ENCODE results near the gene MYO1E. TPM values are rescaled to one million over a fixed set of nuclear protein-coding genes. Genes with fewer than 3 reads are reported as not detected.

MYO1E gene
- 100 to 1,000 TPM in 1 of 2 experiments, 10 to 100 TPM in 1; 90.4 to 101 TPM for total RNA-seq

- peaks cover 31% of the 10 kb centered on the region for H3K27me3 Mint-ChIP-seq (ENCODE audit: low read depth)
- CTCF ChIA-PET, result interaction anchor here (0.9 to 1.2 kb wide), 3 partner anchors 9 to 156 kb away, joined by 3 to 4 read pairs (median 3); no protein-coding TSS in a partner anchor
Measured at GRCh38 chr15:59372352-59373211, at the start of gene MYO1E. Gene MYO1E, minus strand, starts transcription at chr15:59372871. Its CDS starts 371 bp downstream, at chr15:59372500.

GRCh38 chr15:59420986-59421618, 48.4 kb upstream of the MYO1E start:
- Mint-ChIP-seq H3K9me3 (ENCODE audit: insufficient read depth) (no peaks in the 10 kb centered on the region), H3K4me3 (no peak overlapping the region), H3K4me1 (ENCODE audit: low read depth) (peaks cover 33% of the 10 kb centered on the region), H3K27ac (no peak overlapping the region), H3K27me3 (ENCODE audit: low read depth) (peaks cover 39% of the 10 kb centered on the region), H3K36me3 (ENCODE audit: low read depth) (no peaks in the 10 kb centered on the region)
- ChIA-PET POLR2A (interaction anchor here (0.6 kb wide), 1 partner anchor 56 kb away, joined by 3 read pairs; no protein-coding TSS in a partner anchor), CTCF (interaction anchor here (1.0 to 1.8 kb wide), 2 partner anchors 11 to 108 kb away, joined by 3 to 6 read pairs; no protein-coding TSS in a partner anchor)
- no peak for ATAC-seq
- no peak for DNase-seq

More at GRCh38 chr15:59372352-59373211, at the start of gene MYO1E:
- DNase-seq, result peak; percentile 61
- POLR2A ChIA-PET, result no interaction called here
- Mint-ChIP-seq H3K9me3 (ENCODE audit: insufficient read depth) (no peaks in the 10 kb centered on the region), H3K36me3 (ENCODE audit: low read depth) (peaks cover 11% of the 10 kb centered on the region), H3K27ac (peak within 1 kb of the TSS; percentile 81), H3K4me1 (ENCODE audit: low read depth) (peaks cover 43% of the 10 kb centered on the region), H3K4me3 (peak within 1 kb of the TSS; percentile 93)
- ATAC-seq, result peak; percentile 76

DNA sequence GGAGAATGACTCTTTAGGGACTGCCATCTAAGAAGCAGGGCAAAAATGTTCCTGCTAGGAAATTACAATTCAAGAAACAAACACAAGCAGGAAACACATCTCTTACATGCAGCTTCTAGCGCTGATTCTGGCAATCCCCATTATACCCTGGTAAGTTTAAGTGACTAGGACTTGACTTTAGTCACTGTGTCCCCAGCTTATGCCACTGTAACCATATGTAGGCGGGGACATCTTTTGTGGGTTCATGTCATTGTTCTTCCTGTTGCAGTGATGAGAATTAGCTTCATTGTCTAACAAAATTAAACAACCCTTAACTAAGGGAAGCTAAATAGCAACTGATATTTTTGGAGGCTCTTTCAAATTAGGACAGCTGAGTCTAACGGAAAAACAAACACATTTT, 47.4 kb upstream of the MYO1E start:
- H3K27me3 Mint-ChIP-seq (ENCODE audit: low read depth), result peaks cover 46% of the 10 kb centered on the region
- no peaks in the 10 kb centered on the region for H3K36me3 Mint-ChIP-seq (ENCODE audit: low read depth)
- DNase-seq (peak; percentile 69), ATAC-seq (peak; percentile 94)
- peak overlapping the region; percentile 39 for H3K4me3 Mint-ChIP-seq
- H3K27ac Mint-ChIP-seq, result peak overlapping the region; percentile 44
- ChIA-PET CTCF (interaction anchor here (0.8 to 1.8 kb wide), 3 partner anchors 109 to 440 kb away, joined by 4 to 6 read pairs (median 4); no protein-coding TSS in a partner anchor), POLR2A (no interaction called here)
- no peaks in the 10 kb centered on the region for H3K9me3 Mint-ChIP-seq (ENCODE audit: insufficient read depth)
- peaks cover 33% of the 10 kb centered on the region for H3K4me1 Mint-ChIP-seq (ENCODE audit: low read depth)

GRCh38 chr15:59419170-59419569, 46.5 kb upstream of the MYO1E start:
- ATAC-seq (no peak), DNase-seq (no peak)
- H3K9me3 Mint-ChIP-seq (ENCODE audit: insufficient read depth), result no peaks in the 10 kb centered on the region
- ChIA-PET POLR2A (no interaction called here), CTCF (interaction anchor here (0.8 to 1.8 kb wide), 3 partner anchors 110 to 439 kb away, joined by 3 to 6 read pairs (median 4); no protein-coding TSS in a partner anchor)
- H3K36me3 Mint-ChIP-seq (ENCODE audit: low read depth), result no peaks in the 10 kb centered on the region
- H3K27ac Mint-ChIP-seq, result no peak overlapping the region
- H3K4me3 Mint-ChIP-seq, result no peak overlapping the region
- H3K4me1 Mint-ChIP-seq (ENCODE audit: low read depth), result peaks cover 37% of the 10 kb centered on the region
- peaks cover 42% of the 10 kb centered on the region for H3K27me3 Mint-ChIP-seq (ENCODE audit: low read depth)

DNA sequence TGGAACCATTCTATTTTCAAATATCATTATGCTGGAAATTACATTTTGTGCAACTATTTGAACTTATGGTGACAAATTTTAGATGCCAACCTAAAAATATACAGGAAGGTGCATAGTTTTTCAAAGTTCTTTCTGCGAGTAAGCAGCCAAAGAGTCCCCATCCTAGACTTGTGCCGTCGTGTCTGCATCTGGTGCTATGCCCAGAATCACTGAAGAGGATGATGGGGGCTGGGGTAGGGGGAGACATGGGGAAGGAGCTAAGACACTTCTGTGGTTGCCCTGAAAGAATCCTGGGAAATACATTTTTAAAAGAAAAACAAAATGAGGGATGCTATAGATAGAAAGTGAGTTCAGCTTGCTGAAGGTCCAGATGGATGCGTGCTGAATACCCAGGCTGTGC, 44.1 kb upstream of the MYO1E start:
- ATAC-seq, result no peak
- no peaks in the 10 kb centered on the region for H3K9me3 Mint-ChIP-seq (ENCODE audit: insufficient read depth)
- H3K4me1 Mint-ChIP-seq (ENCODE audit: low read depth), result peaks cover 60% of the 10 kb centered on the region
- ChIA-PET POLR2A (no interaction called here), CTCF (no interaction called here)
- DNase-seq, result no peak
- peaks cover 35% of the 10 kb centered on the region for H3K27me3 Mint-ChIP-seq (ENCODE audit: low read depth)
- no peak overlapping the region for H3K27ac Mint-ChIP-seq
- no peak overlapping the region for H3K4me3 Mint-ChIP-seq
- H3K36me3 Mint-ChIP-seq (ENCODE audit: low read depth), result no peaks in the 10 kb centered on the region

DNA sequence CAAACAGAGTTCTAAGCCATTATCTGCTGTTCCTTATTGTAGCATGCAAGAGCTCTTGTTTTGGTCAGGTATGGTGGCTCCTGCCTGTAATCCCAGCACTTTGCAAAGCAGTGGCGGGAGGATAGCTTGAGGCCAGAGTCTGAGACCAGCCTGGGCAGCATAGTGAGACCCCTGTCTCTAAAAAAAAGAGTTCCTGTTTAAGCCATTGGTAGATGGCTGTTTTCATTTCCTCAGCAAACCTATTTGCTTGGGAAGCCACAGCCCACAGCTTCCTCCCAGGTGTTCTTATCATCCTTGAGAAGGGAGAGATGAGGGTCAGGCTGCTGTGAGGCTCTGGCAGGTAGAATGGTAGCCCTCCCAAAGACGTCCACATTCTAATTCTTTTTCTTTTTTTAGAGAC, 40.9 kb upstream of the MYO1E start:
- Mint-ChIP-seq H3K4me1 (ENCODE audit: low read depth) (peaks cover 57% of the 10 kb centered on the region), H3K27me3 (ENCODE audit: low read depth) (peaks cover 34% of the 10 kb centered on the region), H3K27ac (no peak overlapping the region), H3K9me3 (ENCODE audit: insufficient read depth) (no peaks in the 10 kb centered on the region), H3K36me3 (ENCODE audit: low read depth) (no peaks in the 10 kb centered on the region), H3K4me3 (no peak overlapping the region)
- ChIA-PET CTCF (interaction anchor here (0.9 to 2.2 kb wide), 7 partner anchors 15 to 166 kb away, joined by 3 to 7 read pairs (median 3); no protein-coding TSS in a partner anchor), POLR2A (no interaction called here)
- peak; percentile 22 for ATAC-seq
- DNase-seq, result no peak

DNA sequence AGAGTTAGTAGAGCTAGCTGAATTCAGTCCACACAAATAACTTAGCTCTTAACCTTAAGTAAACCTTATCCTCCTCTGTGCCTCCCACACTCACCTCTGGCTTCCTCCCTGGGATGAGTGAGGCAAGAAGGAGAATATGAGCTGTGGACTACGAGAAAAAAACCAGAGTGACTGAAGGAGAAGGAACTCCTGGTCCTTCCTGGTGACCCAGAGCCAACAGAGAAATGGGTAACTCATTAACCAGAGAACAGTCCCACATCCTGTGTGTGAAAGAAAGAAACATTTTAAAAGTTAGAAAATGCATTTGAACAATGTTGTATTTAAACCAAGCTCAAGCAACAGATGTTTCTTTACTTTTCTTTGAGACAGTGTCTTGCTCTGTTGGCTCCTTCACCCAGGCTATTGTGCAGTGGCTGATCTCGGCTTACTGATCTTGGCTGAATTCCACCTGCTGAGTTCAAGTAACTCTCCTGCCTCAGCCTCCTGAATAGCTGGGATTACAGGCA, 37.8 kb upstream of the MYO1E start:
- ChIA-PET CTCF (interaction anchor here (0.8 to 3.4 kb wide), 9 partner anchors 10 to 165 kb away, joined by 3 to 11 read pairs (median 4); no protein-coding TSS in a partner anchor), POLR2A (interaction anchor here (1.5 kb wide), 1 partner anchor 111 kb away, joined by 4 read pairs; no protein-coding TSS in a partner anchor)
- peaks cover 18% of the 10 kb centered on the region for H3K27me3 Mint-ChIP-seq (ENCODE audit: low read depth)

GRCh38 chr15:59407946-59408345, 35.3 kb upstream of the MYO1E start:
- H3K4me1 Mint-ChIP-seq (ENCODE audit: low read depth), result peaks cover 35% of the 10 kb centered on the region
- H3K27me3 Mint-ChIP-seq (ENCODE audit: low read depth), result peaks cover 12% of the 10 kb centered on the region
- H3K4me3 Mint-ChIP-seq, result no peak overlapping the region
- no peaks in the 10 kb centered on the region for H3K36me3 Mint-ChIP-seq (ENCODE audit: low read depth)
- ATAC-seq (no peak), DNase-seq (no peak)
- ChIA-PET CTCF (no interaction called here), POLR2A (no interaction called here)
- H3K27ac Mint-ChIP-seq, result no peak overlapping the region
- no peaks in the 10 kb centered on the region for H3K9me3 Mint-ChIP-seq (ENCODE audit: insufficient read depth)

More for the DNA sequence above, 37.8 kb upstream of the MYO1E start:
- peaks cover 52% of the 10 kb centered on the region for H3K4me1 Mint-ChIP-seq (ENCODE audit: low read depth)
- H3K4me3 Mint-ChIP-seq, result peak overlapping the region; percentile 34
- no peaks in the 10 kb centered on the region for H3K9me3 Mint-ChIP-seq (ENCODE audit: insufficient read depth)
- ATAC-seq, result peak; percentile 48
- H3K36me3 Mint-ChIP-seq (ENCODE audit: low read depth), result no peaks in the 10 kb centered on the region
- peak overlapping the region; percentile 76 for H3K27ac Mint-ChIP-seq
- DNase-seq, result no peak

GRCh38 chr15:59406446-59406845, 33.8 kb upstream of the MYO1E start:
- POLR2A ChIA-PET, result no interaction called here
- no peak for DNase-seq
- Mint-ChIP-seq H3K27me3 (ENCODE audit: low read depth) (peaks cover 18% of the 10 kb centered on the region), H3K4me3 (no peak overlapping the region), H3K27ac (no peak overlapping the region), H3K4me1 (ENCODE audit: low read depth) (peaks cover 23% of the 10 kb centered on the region), H3K9me3 (ENCODE audit: insufficient read depth) (no peaks in the 10 kb centered on the region), H3K36me3 (ENCODE audit: low read depth) (no peaks in the 10 kb centered on the region)
- no peak for ATAC-seq
- CTCF ChIA-PET, result no interaction called here

DNA sequence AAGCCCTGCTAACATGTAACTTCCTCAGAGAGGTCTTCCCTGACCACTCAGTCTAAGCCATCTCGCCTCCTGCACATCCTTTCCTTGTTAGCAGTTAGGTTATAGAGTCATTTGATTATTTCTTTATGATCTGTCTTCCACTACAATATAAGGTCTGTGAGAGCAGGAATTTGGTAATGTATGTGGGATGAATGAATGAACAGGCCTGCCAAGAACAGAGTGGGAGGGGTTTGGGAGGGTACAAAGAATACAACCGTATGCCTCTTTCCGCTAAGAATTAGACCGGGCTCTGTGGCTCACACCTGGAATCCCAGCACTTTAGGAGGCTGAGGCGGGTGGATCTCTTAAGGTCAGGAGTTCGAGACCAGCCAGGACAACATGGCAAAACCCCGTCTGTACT, 32.4 kb upstream of the MYO1E start:
- CTCF ChIA-PET, result interaction anchor here (1.4 kb wide), 1 partner anchor 27 kb away, joined by 3 read pairs; no protein-coding TSS in a partner anchor
- DNase-seq (no peak), ATAC-seq (no peak)
- no peaks in the 10 kb centered on the region for H3K36me3 Mint-ChIP-seq (ENCODE audit: low read depth)
- no peak overlapping the region for H3K27ac Mint-ChIP-seq
- H3K27me3 Mint-ChIP-seq (ENCODE audit: low read depth), result peaks cover 26% of the 10 kb centered on the region
- POLR2A ChIA-PET, result no interaction called here
- peaks cover 9% of the 10 kb centered on the region for H3K4me1 Mint-ChIP-seq (ENCODE audit: low read depth)
- H3K4me3 Mint-ChIP-seq, result no peak overlapping the region
- no peaks in the 10 kb centered on the region for H3K9me3 Mint-ChIP-seq (ENCODE audit: insufficient read depth)

- no peaks in the 10 kb centered on the region for H3K9me3 Mint-ChIP-seq (ENCODE audit: insufficient read depth)
- H3K4me1 Mint-ChIP-seq (ENCODE audit: low read depth), result peaks cover 15% of the 10 kb centered on the region
- H3K4me3 Mint-ChIP-seq, result no peak overlapping the region
- H3K27ac Mint-ChIP-seq, result no peak overlapping the region
- DNase-seq (no peak), ATAC-seq (no peak)
- ChIA-PET CTCF (no interaction called here), POLR2A (no interaction called here)
- peaks cover 38% of the 10 kb centered on the region for H3K27me3 Mint-ChIP-seq (ENCODE audit: low read depth)
- no peaks in the 10 kb centered on the region for H3K36me3 Mint-ChIP-seq (ENCODE audit: low read depth)
Measured at GRCh38 chr15:59401824-59402569, 29.3 kb upstream of the MYO1E start.

Measured in activated CD8-positive, alpha-beta T cell treated with anti-CD3 and anti-CD28 coated beads, Interleukin-2, amount 10 ng/mL, durations not matched to agents 7 days and 5 days (primary cell).